Measurements from ENCODE around the gene MYCBPAP. TPM values are rescaled to one million over a fixed set of nuclear protein-coding genes. Genes with fewer than 3 reads are reported as not detected.

Gene MYCBPAP
- total RNA-seq, 2 donors from 2014 or later: 8.9 to 24.3 TPM

- peaks cover 47% of the 10 kb centered on the region for H3K27me3 Mint-ChIP-seq (ENCODE audit: low read depth)
Measured at GRCh38 chr17:50564916-50565315, 56.7 kb downstream of the MYCBPAP start.

GRCh38 chr17:50565402-50566350, 57.4 kb downstream of the MYCBPAP start:
- H3K4me1 Mint-ChIP-seq (ENCODE audit: low read depth): peaks cover 7% of the 10 kb centered on the region
- H3K27me3 Mint-ChIP-seq (ENCODE audit: low read depth): peaks cover 47% of the 10 kb centered on the region
- H3K4me3 Mint-ChIP-seq: no peak overlapping the region
- ATAC-seq (replicated peaks in 1 of 2): no peak
- DNase-seq: no peak
- no peaks in the 10 kb centered on the region for H3K36me3 Mint-ChIP-seq (ENCODE audit: insufficient read depth in 2 of 2)
- H3K27ac Mint-ChIP-seq: no peak overlapping the region
- H3K9me3 Mint-ChIP-seq: no peaks in the 10 kb centered on the region

More at GRCh38 chr17:50564916-50565315, 56.7 kb downstream of the MYCBPAP start:
- Mint-ChIP-seq H3K27ac (no peak overlapping the region), H3K36me3 (ENCODE audit: insufficient read depth in 2 of 2) (no peaks in the 10 kb centered on the region), H3K4me3 (peak overlapping the region in 1 of 2 donors; percentile 32), H3K4me1 (ENCODE audit: low read depth) (peaks cover 12% of the 10 kb centered on the region), H3K9me3 (no peaks in the 10 kb centered on the region)
- DNase-seq (no peak), ATAC-seq (replicated peaks in 1 of 2) (no peak)

- Mint-ChIP-seq H3K4me1 (ENCODE audit: low read depth) (peaks cover 7% of the 10 kb centered on the region), H3K36me3 (ENCODE audit: insufficient read depth in 2 of 2) (no peaks in the 10 kb centered on the region), H3K27me3 (ENCODE audit: low read depth) (peaks cover 47% of the 10 kb centered on the region), H3K4me3 (no peak overlapping the region), H3K9me3 (no peaks in the 10 kb centered on the region), H3K27ac (no peak overlapping the region)
- no peak for DNase-seq
- ATAC-seq (replicated peaks in 1 of 2): no peak
Measured at GRCh38 chr17:50566886-50567285, 58.6 kb downstream of the MYCBPAP start.

- ATAC-seq (replicated peaks in 1 of 2): no peak
- Mint-ChIP-seq H3K27me3 (ENCODE audit: low read depth) (peaks cover 33% of the 10 kb centered on the region), H3K9me3 (no peaks in the 10 kb centered on the region), H3K4me3 (no peak overlapping the region), H3K4me1 (ENCODE audit: low read depth) (peaks cover 7% of the 10 kb centered on the region), H3K36me3 (ENCODE audit: insufficient read depth in 2 of 2) (no peaks in the 10 kb centered on the region), H3K27ac (no peak overlapping the region)
- no peak for DNase-seq
Measured at GRCh38 chr17:50568659-50569058, 60.4 kb downstream of the MYCBPAP start.

GRCh38 chr17:50569592-50569991, 61.4 kb downstream of the MYCBPAP start:
- no peaks in the 10 kb centered on the region for H3K36me3 Mint-ChIP-seq (ENCODE audit: insufficient read depth in 2 of 2)
- DNase-seq (no peak), ATAC-seq (replicated peaks in 1 of 2) (no peak)
- no peak overlapping the region for H3K27ac Mint-ChIP-seq
- H3K4me3 Mint-ChIP-seq: no peak overlapping the region
- peaks cover 7% of the 10 kb centered on the region for H3K4me1 Mint-ChIP-seq (ENCODE audit: low read depth)
- H3K27me3 Mint-ChIP-seq (ENCODE audit: low read depth): peaks cover 24% of the 10 kb centered on the region
- H3K9me3 Mint-ChIP-seq: no peaks in the 10 kb centered on the region

GRCh38 chr17:50570032-50570431, 61.8 kb downstream of the MYCBPAP start:
- ATAC-seq (replicated peaks in 1 of 2): no peak
- H3K4me3 Mint-ChIP-seq: no peak overlapping the region
- H3K9me3 Mint-ChIP-seq: no peaks in the 10 kb centered on the region
- no peaks in the 10 kb centered on the region for H3K36me3 Mint-ChIP-seq (ENCODE audit: insufficient read depth in 2 of 2)
- H3K27me3 Mint-ChIP-seq (ENCODE audit: low read depth): peaks cover 19% of the 10 kb centered on the region
- no peak for DNase-seq
- H3K4me1 Mint-ChIP-seq (ENCODE audit: low read depth): peaks cover 7% of the 10 kb centered on the region
- no peak overlapping the region for H3K27ac Mint-ChIP-seq

GRCh38 chr17:50570528-50570927, 62.3 kb downstream of the MYCBPAP start:
- ATAC-seq (replicated peaks in 1 of 2): no peak
- Mint-ChIP-seq H3K27me3 (ENCODE audit: low read depth) (peaks cover 14% of the 10 kb centered on the region), H3K4me3 (no peak overlapping the region), H3K9me3 (no peaks in the 10 kb centered on the region), H3K36me3 (ENCODE audit: insufficient read depth in 2 of 2) (no peaks in the 10 kb centered on the region), H3K4me1 (ENCODE audit: low read depth) (peaks cover 5% of the 10 kb centered on the region), H3K27ac (no peak overlapping the region)
- DNase-seq: no peak

- H3K27ac Mint-ChIP-seq: no peak overlapping the region
- H3K4me1 Mint-ChIP-seq (ENCODE audit: low read depth): no peaks in the 10 kb centered on the region
- H3K36me3 Mint-ChIP-seq (ENCODE audit: insufficient read depth in 2 of 2): no peaks in the 10 kb centered on the region
- H3K4me3 Mint-ChIP-seq: no peak overlapping the region
- H3K27me3 Mint-ChIP-seq (ENCODE audit: low read depth): peaks cover 3% of the 10 kb centered on the region
- DNase-seq: no peak
- no peak for ATAC-seq (replicated peaks in 1 of 2)
- H3K9me3 Mint-ChIP-seq: no peaks in the 10 kb centered on the region
Measured at GRCh38 chr17:50571681-50572080, 63.4 kb downstream of the MYCBPAP start.

- no peak for DNase-seq
Measured at GRCh38 chr17:50572541-50572940, 64.3 kb downstream of the MYCBPAP start.

GRCh38 chr17:50573866-50574611, 65.8 kb downstream of the MYCBPAP start:
- Mint-ChIP-seq H3K27ac (no peak overlapping the region), H3K9me3 (no peaks in the 10 kb centered on the region)

More at GRCh38 chr17:50572541-50572940, 64.3 kb downstream of the MYCBPAP start:
- Mint-ChIP-seq H3K27ac (no peak overlapping the region), H3K36me3 (ENCODE audit: insufficient read depth in 2 of 2) (no peaks in the 10 kb centered on the region), H3K4me1 (ENCODE audit: low read depth) (no peaks in the 10 kb centered on the region), H3K4me3 (no peak overlapping the region), H3K27me3 (ENCODE audit: low read depth) (no peaks in the 10 kb centered on the region), H3K9me3 (no peaks in the 10 kb centered on the region)
- no peak for ATAC-seq (replicated peaks in 1 of 2)

GRCh38 chr17:50575581-50576210, 67.5 kb downstream of the MYCBPAP start:
- Mint-ChIP-seq H3K9me3 (no peaks in the 10 kb centered on the region), H3K4me1 (ENCODE audit: low read depth) (no peaks in the 10 kb centered on the region), H3K27ac (no peak overlapping the region), H3K4me3 (no peak overlapping the region), H3K36me3 (ENCODE audit: insufficient read depth in 2 of 2) (no peaks in the 10 kb centered on the region), H3K27me3 (ENCODE audit: low read depth) (no peaks in the 10 kb centered on the region)
- DNase-seq: no peak
- no peak for ATAC-seq (replicated peaks in 1 of 2)

More at GRCh38 chr17:50573866-50574611, 65.8 kb downstream of the MYCBPAP start:
- no peaks in the 10 kb centered on the region for H3K36me3 Mint-ChIP-seq (ENCODE audit: insufficient read depth in 2 of 2)
- no peaks in the 10 kb centered on the region for H3K4me1 Mint-ChIP-seq (ENCODE audit: low read depth)
- ATAC-seq (replicated peaks in 1 of 2): no peak
- no peaks in the 10 kb centered on the region for H3K27me3 Mint-ChIP-seq (ENCODE audit: low read depth)
- no peak overlapping the region for H3K4me3 Mint-ChIP-seq
- DNase-seq: no peak

GRCh38 chr17:50576864-50577263, 68.6 kb downstream of the MYCBPAP start:
- Mint-ChIP-seq H3K4me1 (ENCODE audit: low read depth) (no peaks in the 10 kb centered on the region), H3K27ac (no peak overlapping the region), H3K4me3 (no peak overlapping the region), H3K9me3 (no peaks in the 10 kb centered on the region), H3K27me3 (ENCODE audit: low read depth) (no peaks in the 10 kb centered on the region), H3K36me3 (ENCODE audit: insufficient read depth in 2 of 2) (no peaks in the 10 kb centered on the region)
- DNase-seq (no peak), ATAC-seq (replicated peaks in 1 of 2) (no peak)

- no peak overlapping the region for H3K4me3 Mint-ChIP-seq
- no peaks in the 10 kb centered on the region for H3K36me3 Mint-ChIP-seq (ENCODE audit: insufficient read depth in 2 of 2)
- H3K9me3 Mint-ChIP-seq: no peaks in the 10 kb centered on the region
- DNase-seq: no peak
- no peak overlapping the region for H3K27ac Mint-ChIP-seq
- no peaks in the 10 kb centered on the region for H3K4me1 Mint-ChIP-seq (ENCODE audit: low read depth)
- no peak for ATAC-seq (replicated peaks in 1 of 2)
- H3K27me3 Mint-ChIP-seq (ENCODE audit: low read depth): no peaks in the 10 kb centered on the region
Measured at GRCh38 chr17:50577451-50577954, 69.3 kb downstream of the MYCBPAP start.

All from activated T-cell treated with anti-CD3 and anti-CD28 coated beads, Interleukin-2, amount 50 U/mL, for 72 hours (primary cell).